ENCODE measurements around the gene OR10AD1.
A peak's percentile ranks its signal among the peaks of the same experiment; 100 is the strongest.

DNA sequence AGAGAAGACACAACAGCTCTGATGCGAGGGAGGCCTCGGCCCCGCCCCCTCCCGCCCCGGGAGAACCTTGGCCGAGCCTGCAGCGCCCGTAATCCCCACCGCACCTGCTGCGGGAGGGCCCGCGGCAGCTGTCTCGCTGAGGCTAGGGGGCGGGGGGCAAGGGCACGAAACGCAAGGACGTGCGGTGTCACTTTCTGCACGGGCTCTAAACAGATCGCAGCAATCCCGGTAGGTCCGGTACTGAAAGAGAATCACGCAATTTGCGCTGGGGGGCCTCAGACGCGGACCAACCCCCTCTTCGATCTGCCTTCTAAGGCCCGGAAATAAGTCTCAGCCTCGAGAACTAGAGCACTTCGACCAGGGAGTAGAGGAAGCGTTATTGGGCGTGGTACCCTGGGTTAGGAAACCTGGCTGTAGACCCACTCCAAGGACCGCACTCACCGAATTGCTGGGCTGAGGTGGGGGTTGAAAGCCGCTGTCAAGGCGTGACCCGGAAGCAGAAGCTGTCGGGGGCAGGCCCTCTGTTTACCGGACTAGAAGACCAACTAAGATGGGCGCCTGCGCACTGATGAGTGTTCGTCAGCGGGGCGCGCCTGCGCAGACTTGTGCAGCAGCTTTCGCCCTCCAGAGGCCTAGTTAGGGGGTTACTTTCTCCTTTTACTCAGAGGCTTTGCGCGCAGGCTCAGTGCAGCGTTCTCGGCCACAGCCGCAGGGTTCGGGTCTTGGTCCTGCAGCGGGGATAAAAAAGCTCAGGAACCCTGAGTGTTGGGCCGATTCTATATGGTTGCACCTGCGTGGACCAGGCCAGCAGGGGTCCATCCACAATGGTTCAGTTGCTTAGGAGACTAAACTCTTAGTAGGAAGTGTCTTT, 45.8 kb downstream of the OR10AD1 start, which contains the start of gene ASB8:
- TF ChIP-seq, protein P1, sequence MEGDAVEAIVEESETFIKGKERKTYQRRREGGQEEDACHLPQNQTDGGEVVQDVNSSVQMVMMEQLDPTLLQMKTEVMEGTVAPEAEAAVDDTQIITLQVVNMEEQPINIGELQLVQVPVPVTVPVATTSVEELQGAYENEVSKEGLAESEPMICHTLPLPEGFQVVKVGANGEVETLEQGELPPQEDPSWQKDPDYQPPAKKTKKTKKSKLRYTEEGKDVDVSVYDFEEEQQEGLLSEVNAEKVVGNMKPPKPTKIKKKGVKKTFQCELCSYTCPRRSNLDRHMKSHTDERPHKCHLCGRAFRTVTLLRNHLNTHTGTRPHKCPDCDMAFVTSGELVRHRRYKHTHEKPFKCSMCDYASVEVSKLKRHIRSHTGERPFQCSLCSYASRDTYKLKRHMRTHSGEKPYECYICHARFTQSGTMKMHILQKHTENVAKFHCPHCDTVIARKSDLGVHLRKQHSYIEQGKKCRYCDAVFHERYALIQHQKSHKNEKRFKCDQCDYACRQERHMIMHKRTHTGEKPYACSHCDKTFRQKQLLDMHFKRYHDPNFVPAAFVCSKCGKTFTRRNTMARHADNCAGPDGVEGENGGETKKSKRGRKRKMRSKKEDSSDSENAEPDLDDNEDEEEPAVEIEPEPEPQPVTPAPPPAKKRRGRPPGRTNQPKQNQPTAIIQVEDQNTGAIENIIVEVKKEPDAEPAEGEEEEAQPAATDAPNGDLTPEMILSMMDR (conservative IDR thresholded peaks at IDR 0.05; ENCODE audit: low read length) = peak; percentile 68
- TF ChIP-seq EZH2phosphoT487 (IDR thresholded peaks at IDR 0.05; ENCODE audit: borderline replicate concordance, low read depth, low read length) = no peak
